HT1080 (cell line): ENCODE data around the gene ISCA1. TPM values are rescaled to one million over a fixed set of nuclear protein-coding genes. Genes with fewer than 3 reads are reported as not detected.
A peak's percentile ranks its signal among the peaks of the same experiment; 100 is the strongest.

Experiments used
- DNase-seq: peaks from one replicate; pipeline ENCODE4 v3.0.0-alpha.2; 2015; ENCODE audit warnings: low read depth
- small RNA-seq: library from RNA; depleted of rRNA; stranded (forward); fragments of <200 nt; gene quantifications from one replicate; pipeline ENCODE3, GENCODE V24; 2014
- total RNA-seq: library from RNA; depleted of rRNA; stranded (reverse); fragments of >200 nt; shearing (Covaris generic); gene quantifications from 2 replicates; pipeline ENCODE4 v1.2.3, GENCODE V29; 2014; rRNA removed

ISCA1 gene
- total RNA-seq, 1 experiment from 2014 or later: 38.9 TPM

DNA sequence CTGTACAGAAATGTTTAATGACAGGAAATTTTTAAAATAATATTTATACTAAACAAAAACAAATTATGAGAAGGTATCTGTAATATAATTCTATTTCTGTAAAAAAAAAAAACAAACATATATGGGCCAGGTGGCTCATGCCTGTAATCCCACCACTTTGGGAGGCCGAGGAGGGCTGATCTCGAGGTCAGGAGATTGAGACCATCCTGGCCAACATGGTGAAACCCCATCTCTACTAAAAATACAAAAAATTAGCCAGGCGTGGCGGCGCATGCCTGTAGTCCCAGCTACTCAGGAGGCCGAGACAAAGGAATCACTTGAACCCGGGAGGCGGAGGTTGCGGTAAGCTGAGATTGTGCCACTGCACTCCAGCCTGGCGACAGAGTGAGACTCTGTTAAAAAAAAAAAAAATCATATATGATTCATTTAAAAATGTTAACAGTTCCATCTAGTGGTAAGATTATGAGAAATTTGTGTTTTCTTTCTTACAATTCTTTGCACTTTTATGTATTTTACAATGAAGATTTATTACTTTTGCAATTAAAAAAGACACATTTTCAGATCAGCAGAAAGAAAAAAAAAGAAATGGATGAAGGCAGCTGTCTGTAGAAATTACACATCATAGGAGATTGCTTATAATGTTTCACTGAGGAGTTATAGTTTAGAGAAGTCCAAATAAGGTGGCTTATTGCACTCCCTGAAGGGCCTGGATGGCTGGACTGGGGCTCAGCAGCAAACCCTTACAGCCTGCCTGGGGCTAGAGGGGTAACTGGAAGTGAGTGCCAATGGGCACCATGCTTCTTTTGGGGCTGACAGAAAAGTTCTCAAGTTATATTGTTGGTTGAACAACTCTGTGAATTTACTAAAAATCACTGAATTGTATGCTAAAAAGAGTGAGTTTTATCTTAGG is 43.2 kb downstream of the ISCA1 start:
- peak; percentile 29 for DNase-seq

DNA sequence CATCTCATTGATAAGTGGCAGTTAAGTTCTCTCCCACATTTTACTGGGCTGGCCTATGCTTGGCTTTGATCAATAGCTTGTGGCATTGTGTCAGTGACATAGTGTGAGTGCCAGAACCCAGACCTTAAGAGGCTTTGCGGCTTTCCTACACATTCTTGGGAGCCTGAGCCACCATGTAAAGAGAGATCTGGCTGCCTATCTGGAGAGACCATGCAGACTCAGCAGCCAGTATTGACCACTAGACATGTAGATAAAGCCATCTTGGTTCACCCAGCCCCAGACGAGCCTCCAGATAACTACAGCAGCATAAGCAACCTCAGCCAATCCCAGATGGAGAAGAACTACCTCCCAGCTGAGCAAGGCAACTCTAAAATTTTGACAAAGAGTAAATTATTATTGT is 51.5 kb downstream of the ISCA1 start:
- DNase-seq: no peak

DNA sequence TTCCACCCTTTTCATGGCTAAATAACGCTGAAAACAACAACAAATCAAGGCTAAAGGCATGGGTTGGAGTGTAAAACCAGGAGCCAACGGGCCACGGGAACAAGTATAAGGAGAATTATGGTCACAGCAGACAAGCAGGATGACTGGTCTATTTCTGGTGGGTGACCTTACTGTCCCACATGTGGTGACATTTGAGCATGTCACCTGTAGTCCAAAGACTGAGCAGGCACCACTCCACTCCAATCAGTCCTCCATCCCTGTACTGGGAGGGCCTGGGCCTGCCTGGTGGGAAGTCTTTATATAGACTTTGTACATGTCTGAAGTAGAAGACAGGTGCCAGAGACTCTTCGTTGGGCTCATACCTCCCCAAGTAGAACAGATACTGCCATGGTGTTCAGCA is 59.7 kb downstream of the ISCA1 start:
- no peak for DNase-seq

DNA sequence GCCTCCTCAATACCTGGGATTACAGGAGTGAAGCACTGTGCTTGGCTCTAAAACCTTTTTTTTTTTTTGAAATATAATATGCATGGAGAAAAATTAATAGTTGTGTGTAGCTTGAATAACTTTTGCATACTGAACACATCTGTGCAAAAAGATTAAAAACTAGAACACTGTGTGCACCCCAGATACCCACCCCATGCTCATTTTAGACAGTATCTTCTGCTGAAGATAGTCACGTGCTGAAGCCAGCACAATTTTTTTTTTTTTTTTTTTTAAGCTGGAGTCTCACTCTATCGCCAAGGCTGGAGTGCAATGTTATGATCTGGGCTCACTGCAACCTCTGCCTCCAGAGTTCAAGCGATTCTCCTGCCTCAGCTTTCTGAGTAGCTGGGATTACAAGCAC is 62.7 kb downstream of the ISCA1 start:
- DNase-seq: no peak

DNA sequence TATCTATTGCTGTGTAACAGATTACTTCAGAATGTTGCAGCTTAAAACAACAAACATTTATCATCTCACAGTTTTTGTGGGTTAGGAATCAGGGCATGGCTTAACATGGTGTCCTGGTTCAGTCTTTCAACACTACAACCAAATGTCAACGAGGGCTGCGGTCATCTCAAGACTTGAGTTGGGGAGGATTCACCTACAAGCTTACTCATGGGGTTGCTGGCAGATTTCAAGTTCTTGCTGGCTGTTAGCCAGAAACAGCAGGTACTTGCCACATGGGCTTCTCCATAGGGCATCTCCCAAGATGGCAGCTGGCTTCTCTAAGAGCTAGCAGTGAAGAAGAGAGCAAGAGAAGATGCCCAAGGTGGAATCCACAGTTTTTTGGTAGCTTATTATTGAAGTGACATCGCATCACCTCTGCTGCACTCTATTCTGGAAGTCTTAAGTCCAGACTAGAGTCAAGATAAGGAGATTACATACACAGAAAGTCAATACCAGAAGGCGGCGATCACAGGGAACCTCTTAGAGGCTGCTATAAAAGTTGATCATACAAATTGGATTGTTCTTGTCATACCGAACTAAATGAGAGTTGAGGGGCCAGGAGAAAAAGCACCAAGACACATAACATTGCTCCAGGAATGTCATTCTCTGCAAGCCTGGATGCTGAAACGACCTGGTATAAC is 65.1 kb downstream of the ISCA1 start:
- no peak for DNase-seq

Small RNAs within 50 kb of the gene (small RNA-seq; reads per million reads assigned to genes)
- gene AL137849.1 (not detected), gene RN7SKP264 (not detected)

Other genes starting within 250 kb of the ISCA1 start
- 47.3 and 52.5 TPM in 2 replicates for gene GOLM1, start 183.0 kb downstream of the ISCA1 start, total RNA-seq
- gene C9orf153, start 22.9 kb downstream of the ISCA1 start, total RNA-seq: 0.07 TPM in 1 of 2 replicates, not detected in the other
- 11.5 and 12.8 TPM in 2 replicates for gene TUT7, start 71.9 kb upstream of the ISCA1 start, total RNA-seq